Loucy (cell line): ENCODE data around the gene RFNG.

ENCODE experiments used
- H2AFZ ChIP-seq: fragments of 200-600 bp; sonication (generic); 2 replicates; pipeline ENCODE4 v1.6.0; 2016; ENCODE audit warnings: antibody characterized with exemption, mild to moderate bottlenecking, low read length, moderate library complexity
- H3F3A ChIP-seq: fragments of 200-600 bp; 2 replicates; pipeline ENCODE4 v1.6.0; 2016; ENCODE audit warnings: antibody characterized with exemption, low read depth, mild to moderate bottlenecking
- H3K27me3 ChIP-seq: fragments of 200-600 bp; sonication (generic); 2 replicates; pipeline ENCODE4 v1.6.1; 2014; ENCODE audit warnings: low read length, mild to moderate bottlenecking; ENCODE audit not compliant: insufficient read depth, poor library complexity, severe bottlenecking
- H3K36me3 ChIP-seq: fragments of 200-600 bp; sonication (generic); 2 replicates; pipeline ENCODE4 v1.6.1; 2016; ENCODE audit warnings: low read length; ENCODE audit not compliant: insufficient read depth
- H3K4me1 ChIP-seq: fragments of 200-600 bp; sonication (generic); 2 replicates; pipeline ENCODE4 v1.5.1; 2014; ENCODE audit warnings: low read length, mild to moderate bottlenecking; ENCODE audit not compliant: insufficient read depth, poor library complexity, severe bottlenecking
- H3K4me2 ChIP-seq: fragments of 200-600 bp; sonication (generic); 2 replicates; pipeline ENCODE4 v1.6.0; 2014; ENCODE audit warnings: antibody characterized with exemption, low read length, low read depth, mild to moderate bottlenecking; ENCODE audit not compliant: poor library complexity, severe bottlenecking
- H3K4me3 ChIP-seq: fragments of 200-600 bp; sonication (generic); 2 replicates; pipeline ENCODE4 v1.5.1; 2014; ENCODE audit warnings: low read length, mild to moderate bottlenecking, mixed read lengths; ENCODE audit not compliant: poor library complexity, severe bottlenecking
- H3K79me2 ChIP-seq: fragments of 200-600 bp; sonication (generic); 2 replicates; pipeline ENCODE4 v1.6.1; 2014; ENCODE audit warnings: low read length; ENCODE audit not compliant: insufficient read depth
- H3K9ac ChIP-seq: fragments of 200-600 bp; sonication (generic); 2 replicates; pipeline ENCODE4 v1.6.0; 2014; ENCODE audit warnings: mild to moderate bottlenecking, low read depth, low read length, moderate library complexity; ENCODE audit not compliant: poor library complexity, severe bottlenecking
- H3K9me2 ChIP-seq: fragments of 200-600 bp; sonication (generic); replicated peaks from 2 replicates; pipeline ENCODE4 v1.6.1; 2016; ENCODE audit warnings: low read depth, low read length, mixed read lengths
- H3K9me3 ChIP-seq: fragments of 200-600 bp; sonication (generic); 2 replicates; pipeline ENCODE4 v1.6.1; 2014; ENCODE audit warnings: mild to moderate bottlenecking, antibody characterized with exemption, low read length, low read depth; ENCODE audit not compliant: insufficient read depth
- H4K20me1 ChIP-seq: fragments of 200-600 bp; sonication (generic); 2 replicates; pipeline ENCODE4 v1.6.0; 2014; ENCODE audit warnings: antibody characterized with exemption, low read length, mild to moderate bottlenecking; ENCODE audit not compliant: insufficient read depth, poor library complexity, severe bottlenecking
- EZH2phosphoT487 ChIP-seq: fragments of 200-600 bp; IDR thresholded peaks from 2 replicates; pipeline ENCODE4 v1.6.1; 2018; ENCODE audit warnings: antibody characterized with exemption, mild to moderate bottlenecking, moderate library complexity, borderline replicate concordance
- TF ChIP-seq, protein P1 (sequence below): fragments of 200-600 bp; sonication (generic); conservative IDR thresholded peaks from 2 replicates; pipeline ENCODE4 v1.5.1; 2014; ENCODE audit warnings: mild to moderate bottlenecking, antibody characterized with exemption, low read length

RFNG gene

DNA sequence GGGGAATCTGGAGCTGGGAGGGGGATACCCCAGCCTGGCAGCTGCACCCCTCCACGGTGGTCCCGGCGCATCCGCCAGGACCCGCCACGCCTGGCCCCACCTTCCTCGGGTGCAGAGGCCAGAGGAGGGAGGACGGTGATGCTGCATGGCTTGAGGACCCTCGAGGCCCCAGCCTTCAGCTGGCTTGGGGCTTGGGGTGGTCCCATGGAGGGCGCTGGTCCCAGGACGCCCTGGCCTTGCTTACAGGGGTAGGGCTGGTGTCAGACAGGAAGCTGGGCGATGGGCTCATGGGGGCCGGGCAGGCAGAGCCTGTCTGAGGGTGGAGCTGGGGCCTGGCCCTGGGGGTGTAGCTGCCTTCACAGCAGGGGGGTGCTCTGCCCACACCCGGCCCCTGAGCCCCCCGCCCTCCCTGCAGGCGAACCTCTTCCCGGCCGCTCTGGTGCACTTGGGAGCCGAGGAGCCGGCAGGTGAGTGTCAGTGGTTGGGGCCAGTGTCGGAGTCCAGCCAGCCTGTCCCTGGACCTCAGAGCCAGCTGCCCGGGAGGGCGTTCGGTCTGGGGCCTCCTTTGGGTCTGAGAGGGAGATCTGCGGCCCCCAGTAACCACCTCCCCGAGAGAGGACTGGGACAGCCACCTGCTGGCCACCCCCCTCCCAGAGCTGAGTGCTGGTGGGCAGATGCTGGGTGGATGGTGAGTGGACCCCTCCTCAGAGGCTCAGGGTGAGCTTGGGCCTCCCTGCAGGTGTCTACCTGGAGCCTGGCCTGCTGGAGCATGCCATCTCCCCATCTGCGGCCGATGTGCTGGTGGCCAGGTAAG, 35.3 kb downstream of the RFNG start:
- H3K9me2 ChIP-seq, result no peaks in the 10 kb centered on the region
- no peaks in the 10 kb centered on the region for H3K9me3 ChIP-seq
- peaks cover 4% of the 10 kb centered on the region for H3K4me1 ChIP-seq
- TF ChIP-seq EZH2phosphoT487, result no peak
- TF ChIP-seq, protein P1, sequence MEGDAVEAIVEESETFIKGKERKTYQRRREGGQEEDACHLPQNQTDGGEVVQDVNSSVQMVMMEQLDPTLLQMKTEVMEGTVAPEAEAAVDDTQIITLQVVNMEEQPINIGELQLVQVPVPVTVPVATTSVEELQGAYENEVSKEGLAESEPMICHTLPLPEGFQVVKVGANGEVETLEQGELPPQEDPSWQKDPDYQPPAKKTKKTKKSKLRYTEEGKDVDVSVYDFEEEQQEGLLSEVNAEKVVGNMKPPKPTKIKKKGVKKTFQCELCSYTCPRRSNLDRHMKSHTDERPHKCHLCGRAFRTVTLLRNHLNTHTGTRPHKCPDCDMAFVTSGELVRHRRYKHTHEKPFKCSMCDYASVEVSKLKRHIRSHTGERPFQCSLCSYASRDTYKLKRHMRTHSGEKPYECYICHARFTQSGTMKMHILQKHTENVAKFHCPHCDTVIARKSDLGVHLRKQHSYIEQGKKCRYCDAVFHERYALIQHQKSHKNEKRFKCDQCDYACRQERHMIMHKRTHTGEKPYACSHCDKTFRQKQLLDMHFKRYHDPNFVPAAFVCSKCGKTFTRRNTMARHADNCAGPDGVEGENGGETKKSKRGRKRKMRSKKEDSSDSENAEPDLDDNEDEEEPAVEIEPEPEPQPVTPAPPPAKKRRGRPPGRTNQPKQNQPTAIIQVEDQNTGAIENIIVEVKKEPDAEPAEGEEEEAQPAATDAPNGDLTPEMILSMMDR, result no peak
- peaks cover 12% of the 10 kb centered on the region for H4K20me1 ChIP-seq
- H3K4me2 ChIP-seq, result no peak overlapping the region
- H3K9ac ChIP-seq, result no peak overlapping the region
- no peak overlapping the region for H3K4me3 ChIP-seq
- peaks cover under 1% of the 10 kb centered on the region; the same call in 1 of the 2 replicates for H3K79me2 ChIP-seq
- H3F3A ChIP-seq, result no peaks in the 10 kb centered on the region
- no peaks in the 10 kb centered on the region for H3K27me3 ChIP-seq
- no peaks in the 10 kb centered on the region for H3K36me3 ChIP-seq
- H2AFZ ChIP-seq, result no peak overlapping the region

- Histone ChIP-seq H3K4me2 (no peak overlapping the region), H3K9me2 (no peaks in the 10 kb centered on the region), H3K27me3 (no peaks in the 10 kb centered on the region), H4K20me1 (peaks cover 4% of the 10 kb centered on the region), H3K9ac (no peak overlapping the region), H3K4me3 (no peak overlapping the region), H3K36me3 (no peaks in the 10 kb centered on the region), H3K4me1 (no peaks in the 10 kb centered on the region), H3F3A (no peaks in the 10 kb centered on the region), H3K79me2 (no peaks in the 10 kb centered on the region), H2AFZ (no peak overlapping the region), H3K9me3 (no peaks in the 10 kb centered on the region)
- TF ChIP-seq EZH2phosphoT487, result no peak
- TF ChIP-seq, protein P1, result no peak
These were observed 36.2 kb downstream of the RFNG start for GRCh38 chr17:82015311-82015971.

DNA sequence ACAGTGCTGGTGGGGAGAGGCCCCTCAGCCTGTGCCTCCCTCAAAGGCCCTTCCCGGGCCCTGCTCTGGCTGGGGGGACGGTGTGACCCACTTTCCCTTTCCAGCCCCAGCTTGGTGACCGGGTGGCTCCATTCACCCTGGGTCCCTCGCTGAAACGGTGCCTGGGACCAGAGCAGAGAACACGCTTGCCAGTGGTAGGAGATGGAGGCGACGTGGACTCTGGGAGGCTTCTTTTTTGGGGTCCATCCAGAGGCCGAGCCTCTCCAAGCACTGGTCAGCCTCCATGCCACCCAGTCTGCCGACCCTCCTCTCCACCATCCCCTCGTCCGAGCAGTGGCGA, 36.7 kb downstream of the RFNG start:
- Histone ChIP-seq H3F3A (no peaks in the 10 kb centered on the region), H3K36me3 (no peaks in the 10 kb centered on the region), H3K79me2 (no peaks in the 10 kb centered on the region), H4K20me1 (no peaks in the 10 kb centered on the region), H3K27me3 (no peaks in the 10 kb centered on the region), H3K9me2 (no peaks in the 10 kb centered on the region), H3K9me3 (no peaks in the 10 kb centered on the region), H3K4me3 (no peak overlapping the region), H2AFZ (no peak overlapping the region), H3K9ac (no peak overlapping the region), H3K4me2 (no peak overlapping the region), H3K4me1 (no peaks in the 10 kb centered on the region)
- TF ChIP-seq, protein P1, result no peak
- no peak for TF ChIP-seq EZH2phosphoT487
